ENCODE results near the gene TSPAN17. TPM values are rescaled to one million over a fixed set of nuclear protein-coding genes. Genes with fewer than 3 reads are reported as not detected.

TSPAN17 gene
- total RNA-seq, 2 experiments from 2014 or later, result 24.6 to 26.3 TPM

DNA sequence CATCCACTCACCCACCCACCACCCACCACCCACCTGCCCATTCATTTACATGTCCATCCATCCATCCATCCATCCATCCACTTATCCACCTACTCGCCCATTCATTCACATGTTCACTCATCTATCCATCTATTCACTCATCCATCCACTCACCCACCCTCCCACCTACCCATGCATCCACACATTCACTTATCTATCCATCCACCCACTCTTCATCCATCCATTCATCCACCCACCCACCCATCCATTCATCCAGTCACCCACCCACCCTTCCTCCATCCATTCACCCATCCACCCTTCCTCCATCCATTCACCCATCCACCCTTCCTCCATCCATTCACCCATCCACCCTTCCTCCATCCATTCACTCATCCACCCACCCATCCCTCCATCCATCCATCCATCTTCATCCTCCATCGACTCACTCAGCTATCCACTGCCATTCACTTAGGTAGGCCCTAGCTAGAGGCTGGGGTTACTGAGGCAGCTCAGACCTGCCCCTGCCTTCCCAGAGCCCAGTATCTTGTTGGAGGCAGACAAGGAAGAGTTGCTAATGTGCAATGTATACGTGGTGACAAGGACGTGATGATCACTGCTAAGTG lies 12.7 kb downstream of the TSPAN17 start:
- peaks cover 7% of the 10 kb centered on the region for H3K27me3 Mint-ChIP-seq
- DNase-seq (no peak), ATAC-seq (no peak)
- H3K4me3 Mint-ChIP-seq, result no peak overlapping the region
- H3K36me3 Mint-ChIP-seq (ENCODE audit: low read depth), result peaks cover 5% of the 10 kb centered on the region
- intact Hi-C loops (cut with micrococcal nuclease), result loop anchor here (5.0 kb wide), 1 partner anchor 297 kb away; no protein-coding TSS in a partner anchor
- POLR2A ChIA-PET, result interaction anchor here (0.9 to 2.4 kb wide), 7 partner anchors 8 to 363 kb away, joined by 3 to 9 read pairs (median 4); partner anchors contain the start of gene TSPAN17
- H3K27ac Mint-ChIP-seq, result no peak overlapping the region
- no peaks in the 10 kb centered on the region for H3K9me3 Mint-ChIP-seq
- TF ChIP-seq, protein P1, sequence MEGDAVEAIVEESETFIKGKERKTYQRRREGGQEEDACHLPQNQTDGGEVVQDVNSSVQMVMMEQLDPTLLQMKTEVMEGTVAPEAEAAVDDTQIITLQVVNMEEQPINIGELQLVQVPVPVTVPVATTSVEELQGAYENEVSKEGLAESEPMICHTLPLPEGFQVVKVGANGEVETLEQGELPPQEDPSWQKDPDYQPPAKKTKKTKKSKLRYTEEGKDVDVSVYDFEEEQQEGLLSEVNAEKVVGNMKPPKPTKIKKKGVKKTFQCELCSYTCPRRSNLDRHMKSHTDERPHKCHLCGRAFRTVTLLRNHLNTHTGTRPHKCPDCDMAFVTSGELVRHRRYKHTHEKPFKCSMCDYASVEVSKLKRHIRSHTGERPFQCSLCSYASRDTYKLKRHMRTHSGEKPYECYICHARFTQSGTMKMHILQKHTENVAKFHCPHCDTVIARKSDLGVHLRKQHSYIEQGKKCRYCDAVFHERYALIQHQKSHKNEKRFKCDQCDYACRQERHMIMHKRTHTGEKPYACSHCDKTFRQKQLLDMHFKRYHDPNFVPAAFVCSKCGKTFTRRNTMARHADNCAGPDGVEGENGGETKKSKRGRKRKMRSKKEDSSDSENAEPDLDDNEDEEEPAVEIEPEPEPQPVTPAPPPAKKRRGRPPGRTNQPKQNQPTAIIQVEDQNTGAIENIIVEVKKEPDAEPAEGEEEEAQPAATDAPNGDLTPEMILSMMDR (IDR thresholded peaks at IDR 0.05), result no peak
- peaks cover 34% of the 10 kb centered on the region for H3K4me1 Mint-ChIP-seq (ENCODE audit: low read depth)
- CTCF ChIA-PET, result interaction anchor here (0.6 to 4.8 kb wide), 90 partner anchors 8 to 896 kb away, joined by 3 to 54 read pairs (median 5); partner anchors contain the start of genes EIF4E1B, FAF2, HK3 and SNCB

DNA sequence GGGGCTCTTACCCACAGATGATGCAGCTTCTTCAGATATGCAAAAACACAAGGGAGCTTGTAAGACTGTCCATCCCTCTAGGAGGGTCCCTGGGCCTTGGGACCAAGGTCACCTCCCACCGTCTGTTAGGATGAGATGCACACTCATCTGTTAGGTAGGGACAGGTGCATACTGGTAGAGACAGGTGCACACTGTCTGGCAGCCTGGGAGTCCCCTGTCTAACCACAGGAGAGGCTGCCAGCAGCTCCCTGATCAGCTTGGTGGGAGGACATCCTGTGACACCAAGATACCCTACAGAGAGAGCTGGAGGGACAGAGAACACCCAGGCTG lies 13.2 kb downstream of the TSPAN17 start:
- H3K4me3 Mint-ChIP-seq, result no peak overlapping the region
- peak; percentile 31 for ATAC-seq
- POLR2A ChIA-PET, result interaction anchor here (0.8 to 2.4 kb wide), 7 partner anchors 9 to 381 kb away, joined by 3 to 9 read pairs (median 4); partner anchors contain the start of gene TSPAN17
- no peaks in the 10 kb centered on the region for H3K9me3 Mint-ChIP-seq
- H3K27me3 Mint-ChIP-seq, result peaks cover 7% of the 10 kb centered on the region
- DNase-seq, result no peak
- TF ChIP-seq, protein P1 (IDR thresholded peaks at IDR 0.05), result no peak
- CTCF ChIA-PET, result interaction anchor here (0.6 to 4.8 kb wide), 101 partner anchors 8 to 896 kb away, joined by 3 to 54 read pairs (median 4); partner anchors contain the start of genes CLTB, EIF4E1B, FAF2 and HK3
- peaks cover 2% of the 10 kb centered on the region for H3K36me3 Mint-ChIP-seq (ENCODE audit: low read depth)
- no peak overlapping the region for H3K27ac Mint-ChIP-seq
- H3K4me1 Mint-ChIP-seq (ENCODE audit: low read depth), result peaks cover 30% of the 10 kb centered on the region
- intact Hi-C loops (cut with micrococcal nuclease), result loop anchor here (5.0 kb wide), 1 partner anchor 297 kb away; no protein-coding TSS in a partner anchor

DNA sequence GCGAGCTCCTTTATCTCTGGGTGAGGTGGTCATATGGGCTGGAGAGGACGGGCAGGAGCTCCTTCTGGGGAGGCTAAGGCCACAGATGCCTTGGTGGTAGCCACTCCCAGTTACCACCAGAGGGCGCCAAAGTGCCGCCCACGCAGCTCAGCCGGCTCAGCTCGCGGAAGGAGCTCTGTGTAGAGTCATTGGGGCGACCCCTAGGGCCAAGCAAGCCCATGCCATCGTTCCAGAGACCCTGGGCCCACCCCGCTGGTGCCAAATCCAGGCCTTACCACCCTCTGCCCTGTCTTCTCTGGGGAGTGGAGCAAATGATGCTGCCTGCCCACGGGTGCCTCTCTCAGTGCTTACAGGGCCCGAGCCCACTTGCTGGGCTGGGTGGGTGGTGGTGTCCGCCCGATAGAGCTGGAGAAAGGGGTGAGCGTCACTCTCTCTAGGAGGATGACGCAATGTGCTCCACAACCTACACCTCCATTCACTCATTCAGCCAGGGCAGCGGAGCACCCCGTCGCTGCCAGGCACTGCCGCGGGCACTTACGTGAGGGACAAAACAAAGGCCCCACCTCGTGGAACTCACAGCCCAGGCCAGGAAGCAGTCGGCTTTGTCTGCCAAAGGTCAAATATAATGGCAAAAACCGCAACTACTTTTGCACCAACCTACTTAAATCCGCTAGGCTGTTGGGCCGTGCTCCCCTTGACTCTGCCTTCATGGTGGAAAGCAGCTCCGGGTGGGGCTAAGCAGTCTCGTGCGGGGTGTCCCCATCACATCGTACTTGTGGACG lies 13.8 kb downstream of the TSPAN17 start:
- Mint-ChIP-seq H3K4me3 (no peak overlapping the region), H3K9me3 (no peaks in the 10 kb centered on the region), H3K4me1 (ENCODE audit: low read depth) (peaks cover 30% of the 10 kb centered on the region), H3K27ac (no peak overlapping the region), H3K27me3 (peaks cover 7% of the 10 kb centered on the region), H3K36me3 (ENCODE audit: low read depth) (peaks cover 2% of the 10 kb centered on the region)
- intact Hi-C loops (cut with micrococcal nuclease), result loop anchor here (5.0 kb wide), 1 partner anchor 296 kb away; no protein-coding TSS in a partner anchor
- POLR2A ChIA-PET, result interaction anchor here (0.8 to 2.4 kb wide), 6 partner anchors 9 to 381 kb away, joined by 3 to 9 read pairs (median 4); partner anchors contain the start of gene TSPAN17
- CTCF ChIA-PET, result interaction anchor here (0.6 to 4.8 kb wide), 102 partner anchors 8 to 897 kb away, joined by 3 to 54 read pairs (median 4); partner anchors contain the start of genes CLTB, EIF4E1B, FAF2 and HK3
- ATAC-seq (peak; percentile 81), DNase-seq (peak; percentile 85)
- TF ChIP-seq, protein P1 (IDR thresholded peaks at IDR 0.05), result peak; percentile 88

DNA sequence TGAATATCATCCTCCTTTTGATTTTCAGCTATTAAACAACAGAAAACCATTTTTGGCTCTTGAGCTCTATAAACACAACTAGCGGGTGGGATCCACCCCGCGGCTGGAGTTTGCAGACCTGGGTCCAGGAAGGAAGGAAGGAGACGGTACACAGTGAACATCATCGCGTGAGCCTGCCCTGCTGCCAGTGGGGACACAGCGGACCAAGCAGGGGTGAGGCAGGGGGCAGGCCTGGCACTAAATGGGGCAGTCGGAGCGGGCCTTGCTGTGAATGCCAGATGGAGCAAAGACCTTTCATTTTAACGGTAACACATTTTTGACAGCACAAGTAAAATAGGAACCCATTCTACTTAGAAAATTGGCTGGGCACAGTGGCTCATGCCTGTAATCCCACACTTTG lies 14.4 kb downstream of the TSPAN17 start:
- ATAC-seq (no peak), DNase-seq (no peak)
- H3K4me1 Mint-ChIP-seq (ENCODE audit: low read depth), result peaks cover 30% of the 10 kb centered on the region
- ChIA-PET CTCF (interaction anchor here (1.0 to 4.8 kb wide), 37 partner anchors 8 to 526 kb away, joined by 3 to 54 read pairs (median 5); partner anchors contain the start of genes TSPAN17 and UNC5A), POLR2A (interaction anchor here (0.6 to 1.4 kb wide), 3 partner anchors 8 to 362 kb away, joined by 3 read pairs; no protein-coding TSS in a partner anchor)
- TF ChIP-seq, protein P1 (IDR thresholded peaks at IDR 0.05), result no peak
- no peaks in the 10 kb centered on the region for H3K9me3 Mint-ChIP-seq
- peaks cover 9% of the 10 kb centered on the region for H3K27me3 Mint-ChIP-seq
- H3K27ac Mint-ChIP-seq, result no peak overlapping the region
- no peak overlapping the region for H3K4me3 Mint-ChIP-seq
- peaks cover 2% of the 10 kb centered on the region for H3K36me3 Mint-ChIP-seq (ENCODE audit: low read depth)
- intact Hi-C loops (cut with micrococcal nuclease), result loop anchor here (5.0 kb wide), 1 partner anchor 296 kb away; no protein-coding TSS in a partner anchor

Data from activated CD8-positive, alpha-beta T cell treated with anti-CD3 and anti-CD28 coated beads for 36 hours (primary cell).